HG02571 (cell line): ENCODE data around the gene SLC26A4.
A peak's percentile ranks its signal among the peaks of the same experiment; 100 is the strongest.

ENCODE experiments used
- ATAC-seq: cut with Tn5 transposase; IDR thresholded peaks from one replicate; pipeline ENCODE4 v1.9.1; 2021; ENCODE audit warnings: mild to moderate bottlenecking, moderate library complexity; ENCODE audit not compliant: unreplicated experiment

SLC26A4 gene

DNA sequence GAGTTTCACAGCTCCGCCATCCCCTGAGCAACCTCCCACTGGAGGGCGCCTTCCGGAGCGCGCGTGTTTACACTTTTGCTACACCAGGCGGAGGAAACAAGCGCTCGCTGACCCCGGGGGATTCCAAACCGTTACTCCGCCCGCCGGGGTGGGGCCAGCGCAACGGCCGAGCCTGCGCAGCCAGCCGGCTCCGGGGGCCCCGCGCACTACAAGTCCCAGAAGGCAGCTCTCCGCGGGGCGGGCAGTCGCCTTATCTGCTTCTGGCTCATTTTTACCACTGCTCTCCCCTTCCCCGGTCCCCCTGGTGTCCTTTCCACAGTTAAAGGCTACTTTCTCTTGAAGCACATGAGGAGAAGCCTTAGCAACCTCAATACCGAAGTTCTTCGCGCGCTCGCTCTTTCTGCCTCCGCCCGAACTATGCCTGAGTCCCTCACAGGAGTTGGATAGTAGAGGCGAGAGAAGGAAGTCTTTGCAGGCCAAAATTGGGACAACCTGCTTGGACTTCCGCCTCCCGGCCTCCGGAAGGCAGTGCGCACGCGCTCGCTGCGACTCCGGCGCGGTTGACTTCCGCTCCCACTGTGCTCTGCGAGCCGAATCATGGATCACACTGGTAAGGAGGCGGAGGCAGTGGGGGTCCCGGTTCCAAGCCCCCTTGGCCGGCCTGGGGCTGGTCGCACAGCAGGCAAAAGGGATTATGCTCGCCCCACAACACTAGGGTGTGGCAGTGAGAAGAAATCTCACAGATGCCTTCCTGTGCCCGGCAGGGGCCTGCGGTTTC is 83.1 kb downstream of the SLC26A4 start, which contains the start of gene CBLL1:
TSS of gene CBLL1 (plus strand) at position 576 of the 778 bp plus-strand sequence. CDS start at position 598, 22 bp downstream.
- peak; percentile 93 for ATAC-seq

DNA sequence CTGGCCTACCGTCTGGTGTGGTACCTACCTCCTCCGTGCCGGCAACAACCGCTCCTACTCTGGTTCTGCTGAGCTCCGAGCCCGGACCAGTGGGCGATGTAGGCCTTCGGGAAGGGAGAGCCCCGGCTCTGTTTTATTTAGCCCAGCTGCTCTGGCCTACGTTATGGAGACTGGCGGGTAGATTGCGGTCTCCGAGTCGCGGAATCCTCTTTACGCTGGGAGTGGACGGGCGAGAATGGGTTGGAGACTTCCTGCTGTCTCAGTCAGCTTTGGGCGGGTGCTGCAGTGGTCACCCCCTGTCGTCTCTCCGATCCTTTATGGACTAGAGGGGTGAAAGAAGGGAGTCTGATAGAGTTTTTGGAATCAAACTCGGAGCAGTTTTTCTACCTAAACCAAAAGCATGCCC is 83.7 kb downstream of the SLC26A4 start:
- ATAC-seq = peak; percentile 38

- ATAC-seq = no peak
These were observed 85.4 kb downstream of the SLC26A4 start for GRCh38 chr7:107746006-107746405.

- no peak for ATAC-seq
These were observed 90.5 kb downstream of the SLC26A4 start for GRCh38 chr7:107751113-107751512.

DNA sequence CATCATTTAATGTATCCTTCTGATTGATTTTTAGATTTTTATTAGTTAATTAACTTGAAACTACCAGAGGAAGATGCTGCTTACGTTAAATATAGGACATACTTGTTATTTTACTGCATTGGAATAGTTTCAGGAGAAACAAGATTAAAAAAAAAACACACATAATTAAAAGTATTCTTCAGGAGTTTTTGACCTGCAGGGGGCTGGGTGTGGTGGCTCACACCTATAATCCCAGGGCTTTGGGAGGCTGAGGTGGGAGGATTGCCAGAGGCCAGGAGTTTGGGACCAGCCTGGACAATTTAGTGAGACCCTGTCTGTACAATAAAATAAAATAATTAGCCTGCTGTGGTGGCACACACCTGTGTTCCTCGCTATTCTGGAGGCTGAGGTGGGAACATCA is 94.0 kb downstream of the SLC26A4 start:
- ATAC-seq = no peak

- ATAC-seq = no peak
These were observed 98.0 kb downstream of the SLC26A4 start for GRCh38 chr7:107758667-107759066.

DNA sequence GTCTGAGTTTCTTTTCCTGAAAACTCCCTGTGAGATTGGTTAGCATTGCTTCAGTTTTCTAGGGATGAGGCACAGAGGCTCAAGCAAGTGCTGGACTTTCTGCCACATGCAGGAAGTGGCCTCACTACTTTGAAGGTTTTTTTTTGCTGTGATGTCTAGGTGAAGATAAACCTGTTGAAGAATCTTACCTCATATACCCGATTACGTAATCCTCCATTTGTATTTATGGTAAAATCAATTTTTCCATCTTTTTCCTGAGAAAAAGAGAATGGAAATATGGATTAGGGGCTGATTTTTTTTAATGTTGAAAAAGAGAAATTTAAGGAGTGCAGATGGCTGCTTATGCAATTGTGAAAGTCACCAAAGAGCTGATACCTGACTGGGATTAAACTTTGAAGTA is 106.8 kb downstream of the SLC26A4 start:
- ATAC-seq = no peak
